Measurements from ENCODE around the gene MRPL37.

GRCh38 chr1:54169068-54169467, 30.9 kb upstream of the MRPL37 start:
- no peak for TF ChIP-seq POLR2AphosphoS5 (IDR thresholded peaks at IDR 0.05; ENCODE audit: low read depth, low read length)
- TF ChIP-seq CTCF (IDR thresholded peaks at IDR 0.05): no peak
- no peak for TF ChIP-seq SIN3A (IDR thresholded peaks at IDR 0.05; ENCODE audit: borderline replicate concordance, insufficient read depth, low read depth, low read length)
- TF ChIP-seq REST (IDR thresholded peaks at IDR 0.05; ENCODE audit: insufficient read depth in 1 of 2, low read depth in 2 of 2, low read length in 1 of 2): no peak

Measured in Panc1 (cell line).